Activated CD4-positive, alpha-beta T cell treated with anti-CD3 and anti-CD28 coated beads, Interleukin-2, amount 50 U/mL, for 24 hours (primary cell): ENCODE measurements around the gene ZNF22.
A peak's percentile ranks its signal among the peaks of the same experiment; 100 is the strongest.

ENCODE experiments used
- DNase-seq, 2 donors: peaks; one replicate each; pipeline ENCODE4 v3.0.0-alpha.2; 2020; ENCODE audit warnings: low read depth in 1 of 2, low spot score in 1 of 2

The ZNF22 gene

GRCh38 chr10:45000752-45001380 lies at the start of gene ZNF22:
ZNF22 (plus strand) TSS chr10:45000923; CDS start chr10:45003369, 2,446 bp downstream.
- DNase-seq, result peak; percentile 42 to 54

DNA sequence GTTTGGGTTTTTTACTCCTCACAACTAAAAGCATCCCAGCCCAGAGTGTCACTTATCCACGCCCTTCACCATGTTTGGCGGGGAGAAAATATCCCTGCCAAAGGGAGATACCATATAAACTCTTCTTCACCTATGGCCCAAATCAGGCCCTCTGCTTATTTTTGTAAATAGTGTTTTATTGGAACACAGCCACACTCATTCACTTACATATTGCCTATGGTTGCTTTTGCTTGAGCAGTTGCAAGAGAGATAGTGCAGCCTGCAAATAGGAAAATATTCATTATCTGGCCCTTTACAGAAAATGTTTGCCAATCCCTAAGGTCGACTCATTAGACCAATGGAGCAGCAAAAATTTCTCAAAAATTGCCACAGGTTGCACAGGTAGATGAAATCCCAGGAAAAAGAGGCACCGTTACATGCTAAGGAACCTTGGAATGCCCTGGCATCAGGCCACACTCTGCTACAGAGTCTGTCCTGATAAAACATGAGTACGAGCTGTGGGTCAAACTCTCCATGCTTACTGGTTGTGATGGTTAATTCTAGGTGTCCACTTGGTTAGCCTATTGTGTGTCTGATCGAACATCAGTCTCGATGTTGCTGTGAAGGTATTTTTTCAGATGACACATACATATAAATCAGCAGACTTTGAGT lies 49.0 kb upstream of the ZNF22 start:
- no peak for DNase-seq

- DNase-seq, result no peak
These were observed 47.9 kb upstream of the ZNF22 start for GRCh38 chr10:44952779-44953231.

DNA sequence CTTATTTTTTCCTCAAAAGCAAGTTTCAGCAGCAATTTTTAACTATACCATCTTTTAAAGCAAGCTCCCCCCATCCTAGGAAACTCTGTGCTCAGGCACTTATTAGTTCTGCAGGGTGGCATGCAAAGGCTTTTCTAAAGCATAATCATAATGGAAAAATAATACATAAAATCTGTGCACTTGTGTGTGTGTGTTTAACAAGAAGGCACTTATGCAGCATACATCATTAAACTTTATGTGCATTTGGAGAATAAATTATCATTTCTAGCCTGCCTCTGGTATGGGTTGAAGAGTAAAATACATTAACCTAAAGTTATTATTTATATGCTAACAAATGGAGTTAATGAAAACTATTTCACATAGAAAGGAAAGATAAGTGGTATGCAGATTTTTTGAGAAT lies 46.7 kb upstream of the ZNF22 start:
- no peak for DNase-seq

- no peak for DNase-seq
These were observed 45.8 kb upstream of the ZNF22 start for GRCh38 chr10:44954962-44955361.

GRCh38 chr10:44955413-44956070 lies 45.2 kb upstream of the ZNF22 start:
- DNase-seq, result no peak

DNA sequence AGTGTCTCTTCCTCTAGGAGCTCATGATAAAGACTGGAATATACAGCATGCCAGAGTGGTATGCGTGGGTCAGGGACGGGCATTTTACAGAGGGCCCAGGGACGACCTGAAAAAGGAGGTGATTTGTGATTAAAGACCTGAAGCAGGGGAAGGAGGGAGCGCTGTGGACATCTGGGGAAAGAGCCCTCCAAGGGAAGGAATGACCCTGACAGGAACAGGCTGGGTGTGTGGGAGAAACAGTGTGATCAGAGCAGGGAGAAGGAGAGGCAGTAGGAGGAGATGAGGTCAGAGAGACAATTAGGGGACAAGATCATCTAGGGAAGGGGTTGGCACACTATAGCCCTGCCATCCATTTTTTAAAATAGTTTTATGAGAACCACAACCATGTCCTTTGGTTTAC lies 44.5 kb upstream of the ZNF22 start:
- DNase-seq, result no peak

- no peak for DNase-seq
These were observed 43.7 kb upstream of the ZNF22 start for GRCh38 chr10:44956717-44957706.

GRCh38 chr10:44958196-44958897 lies 42.4 kb upstream of the ZNF22 start:
- DNase-seq, result no peak

GRCh38 chr10:44958898-44959246 lies 41.9 kb upstream of the ZNF22 start:
- no peak for DNase-seq

DNA sequence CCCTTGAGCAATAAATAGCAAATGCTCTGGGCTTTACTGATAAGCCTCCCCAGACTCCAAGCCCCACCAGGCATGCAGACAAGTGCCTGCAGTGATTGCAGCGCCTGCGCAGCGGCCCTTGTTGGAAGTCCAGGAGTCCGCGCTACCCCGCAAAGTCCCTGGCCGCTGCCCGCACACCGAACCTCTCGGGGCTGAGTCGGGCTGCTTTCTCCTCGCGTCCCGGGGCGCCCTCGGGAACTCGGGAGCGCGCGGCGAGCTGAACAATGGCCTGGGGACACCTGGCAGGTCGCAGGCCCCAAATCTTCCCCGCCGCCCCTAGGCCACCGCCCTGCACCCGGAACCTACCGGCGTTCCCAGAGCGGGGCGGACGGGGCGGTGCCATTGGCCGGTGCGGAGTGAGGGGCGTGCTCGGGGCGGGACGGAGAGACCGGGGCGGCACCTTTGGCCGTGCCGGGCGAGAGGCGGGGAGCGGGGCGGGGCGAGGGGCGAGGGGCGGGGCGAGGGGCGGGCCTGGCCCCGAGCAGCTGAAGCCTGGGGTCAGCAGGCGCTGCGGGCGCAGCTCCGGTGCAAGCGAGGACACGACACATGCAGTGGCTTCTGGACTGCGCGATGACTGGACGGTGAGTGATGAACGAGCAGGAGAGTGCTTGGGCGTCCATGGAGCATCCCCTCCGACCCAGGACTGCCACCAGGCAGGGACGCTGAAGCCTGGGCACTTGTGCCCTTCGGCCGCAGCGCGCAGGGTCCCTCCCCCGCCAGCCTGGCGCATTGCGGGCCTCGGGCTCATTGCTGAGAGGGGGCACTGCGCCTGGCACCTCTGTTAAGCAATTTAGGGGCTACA lies 41.3 kb upstream of the ZNF22 start, which contains the start of gene RASSF4:
Gene RASSF4, plus strand, starts transcription at position 556 of the 841 bp plus-strand sequence. CDS start 10,401 bp downstream, outside the sequence.
- peak; percentile 85 to 90 for DNase-seq

DNA sequence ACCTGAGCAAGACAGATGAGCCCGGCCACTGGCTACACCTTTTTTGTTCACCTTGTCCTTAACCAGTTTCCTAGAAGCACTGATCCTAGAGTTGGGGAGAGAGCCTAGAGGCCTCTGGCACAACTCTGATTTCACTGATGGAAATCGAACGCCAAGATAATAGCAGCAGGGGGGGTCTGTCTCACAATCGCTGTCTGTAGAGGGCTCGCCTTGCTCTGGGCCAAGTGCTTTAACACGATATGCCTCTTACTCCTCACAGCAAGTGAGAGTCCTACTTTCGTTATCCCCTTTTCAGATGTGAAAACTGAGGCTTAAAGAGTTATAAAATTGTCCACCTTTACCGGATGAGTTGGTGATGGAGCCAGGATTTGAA lies 40.6 kb upstream of the ZNF22 start:
- no peak for DNase-seq

- no peak for DNase-seq
These were observed 40.1 kb upstream of the ZNF22 start for GRCh38 chr10:44960482-44961229.

DNA sequence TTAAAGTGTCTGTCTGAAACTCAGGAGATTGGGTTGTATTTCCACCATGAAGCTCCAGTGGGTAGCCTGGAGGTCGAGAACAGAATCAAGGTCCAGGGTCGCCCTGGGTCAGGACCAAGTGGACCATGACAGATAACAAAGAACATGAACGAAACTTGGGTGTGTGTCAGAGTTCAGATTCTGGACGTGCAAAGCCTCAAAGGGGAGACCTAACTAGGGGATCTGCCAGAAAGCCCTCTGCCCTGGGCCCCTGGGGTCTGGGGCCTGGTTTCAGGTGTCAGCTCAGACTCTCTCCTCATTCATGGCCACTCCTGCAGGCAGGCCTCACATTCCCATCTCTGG lies 39.5 kb upstream of the ZNF22 start:
- no peak for DNase-seq

- no peak for DNase-seq
These were observed 38.6 kb upstream of the ZNF22 start for GRCh38 chr10:44961931-44962750.

- no peak for DNase-seq
These were observed 37.6 kb upstream of the ZNF22 start for GRCh38 chr10:44962870-44963738.
